GM19452 (cell line): ENCODE measurements around the gene TMEM119.

Experiments
- ATAC-seq: cut with Tn5 transposase; IDR thresholded peaks from one replicate; pipeline ENCODE4 v1.9.1; 2021; ENCODE audit not compliant: unreplicated experiment

TMEM119 gene

GRCh38 chr12:108618079-108618952 is 20.4 kb upstream of the TMEM119 start:
- ATAC-seq = peak; percentile 46

- peak; percentile 81 for ATAC-seq
Measured at GRCh38 chr12:108616941-108617858, 19.3 kb upstream of the TMEM119 start.

- no peak for ATAC-seq
Measured at GRCh38 chr12:108616359-108616758, 18.5 kb upstream of the TMEM119 start.

DNA sequence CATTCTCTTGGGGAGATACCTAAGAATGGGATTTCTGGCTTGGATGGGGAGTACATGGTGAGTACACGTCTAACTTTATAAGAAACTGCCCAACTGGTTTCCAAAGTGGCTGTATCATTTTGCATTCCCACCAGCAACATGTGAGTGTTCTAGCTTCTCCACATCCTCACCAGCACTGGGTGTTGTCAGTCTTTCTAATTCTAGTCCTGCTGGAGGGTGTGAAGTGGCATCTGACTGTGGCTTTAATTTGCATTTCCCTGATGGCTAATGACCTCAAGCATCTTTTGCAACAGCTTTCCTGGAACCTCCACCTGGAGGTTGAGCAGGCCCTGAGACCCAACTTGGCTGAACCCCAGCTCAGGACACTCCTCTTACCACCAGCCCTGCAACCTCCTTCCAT is 18.0 kb upstream of the TMEM119 start:
- ATAC-seq = no peak

DNA sequence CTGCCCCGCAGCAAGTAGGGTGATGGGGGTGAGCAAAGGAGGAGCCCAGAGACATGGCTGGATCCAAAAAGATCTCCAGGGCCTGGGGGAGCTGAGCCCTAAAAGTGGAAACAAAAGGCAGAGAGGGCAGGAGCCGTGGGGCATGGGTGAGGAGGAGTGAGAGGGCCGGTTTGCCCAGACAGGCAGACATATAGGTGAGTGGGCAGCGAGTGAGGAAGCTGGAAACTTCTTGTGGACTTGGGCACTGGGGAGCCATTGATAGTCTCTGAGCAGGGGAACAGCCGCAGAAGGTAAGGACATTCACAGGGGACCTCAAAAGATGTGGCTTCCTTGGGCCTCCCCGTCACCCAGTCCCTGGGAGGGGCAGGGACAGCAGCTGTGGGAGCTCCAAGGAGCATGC is 16.8 kb upstream of the TMEM119 start:
- ATAC-seq = no peak

- no peak for ATAC-seq
Measured at GRCh38 chr12:108614041-108614440, 16.2 kb upstream of the TMEM119 start.

GRCh38 chr12:108613548-108613947 is 15.7 kb upstream of the TMEM119 start:
- no peak for ATAC-seq

DNA sequence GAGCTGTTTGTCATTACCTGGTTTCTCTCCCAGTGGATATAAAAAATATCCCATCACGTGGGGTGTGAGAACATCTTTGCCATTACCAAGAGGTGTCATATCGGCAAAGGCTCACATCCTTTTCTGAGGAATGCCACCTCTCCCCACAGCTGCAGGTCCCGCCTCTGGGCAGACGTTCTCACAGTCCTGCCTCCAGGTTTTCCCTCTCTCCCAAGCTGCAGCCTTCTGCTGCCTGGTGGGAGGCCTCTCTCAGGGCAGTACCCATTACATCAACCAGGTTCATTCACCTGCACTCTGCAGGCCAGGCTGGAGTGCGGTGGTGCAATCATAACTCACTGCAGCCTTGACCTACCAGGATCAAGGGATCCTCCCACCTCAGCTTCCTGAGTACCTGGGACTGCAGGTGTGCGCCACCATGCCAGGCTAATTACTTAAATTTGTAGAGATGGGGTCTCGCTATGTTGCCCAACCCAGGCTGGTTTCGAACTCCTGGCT is 15.0 kb upstream of the TMEM119 start:
- ATAC-seq = no peak

- no peak for ATAC-seq
Measured at GRCh38 chr12:108611884-108612415, 14.1 kb upstream of the TMEM119 start.

- no peak for ATAC-seq
Measured at GRCh38 chr12:108610856-108611605, 13.1 kb upstream of the TMEM119 start.

DNA sequence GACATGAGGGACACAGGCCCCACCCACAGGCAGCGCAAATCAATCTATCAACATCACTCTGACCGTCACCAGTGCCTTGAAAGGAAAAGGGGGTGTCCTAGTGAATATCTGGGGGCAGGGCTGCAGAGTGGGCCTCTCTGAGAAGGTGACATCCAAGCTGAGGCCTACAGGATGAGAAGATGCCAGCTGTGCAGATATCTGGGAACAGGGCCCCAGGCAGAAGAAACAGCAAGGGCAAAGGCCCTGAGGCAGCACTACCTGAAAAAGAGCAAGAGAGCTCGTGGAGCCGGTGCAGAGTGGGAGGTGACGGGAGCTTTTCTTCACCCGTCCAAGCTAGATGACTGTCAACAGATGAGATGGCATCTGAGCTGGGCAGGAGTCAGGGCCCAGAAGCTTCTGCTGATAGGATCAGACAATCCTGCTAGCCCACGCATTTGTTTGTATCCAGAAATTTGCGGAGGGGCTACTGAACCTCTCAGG is 12.5 kb upstream of the TMEM119 start:
- no peak for ATAC-seq

DNA sequence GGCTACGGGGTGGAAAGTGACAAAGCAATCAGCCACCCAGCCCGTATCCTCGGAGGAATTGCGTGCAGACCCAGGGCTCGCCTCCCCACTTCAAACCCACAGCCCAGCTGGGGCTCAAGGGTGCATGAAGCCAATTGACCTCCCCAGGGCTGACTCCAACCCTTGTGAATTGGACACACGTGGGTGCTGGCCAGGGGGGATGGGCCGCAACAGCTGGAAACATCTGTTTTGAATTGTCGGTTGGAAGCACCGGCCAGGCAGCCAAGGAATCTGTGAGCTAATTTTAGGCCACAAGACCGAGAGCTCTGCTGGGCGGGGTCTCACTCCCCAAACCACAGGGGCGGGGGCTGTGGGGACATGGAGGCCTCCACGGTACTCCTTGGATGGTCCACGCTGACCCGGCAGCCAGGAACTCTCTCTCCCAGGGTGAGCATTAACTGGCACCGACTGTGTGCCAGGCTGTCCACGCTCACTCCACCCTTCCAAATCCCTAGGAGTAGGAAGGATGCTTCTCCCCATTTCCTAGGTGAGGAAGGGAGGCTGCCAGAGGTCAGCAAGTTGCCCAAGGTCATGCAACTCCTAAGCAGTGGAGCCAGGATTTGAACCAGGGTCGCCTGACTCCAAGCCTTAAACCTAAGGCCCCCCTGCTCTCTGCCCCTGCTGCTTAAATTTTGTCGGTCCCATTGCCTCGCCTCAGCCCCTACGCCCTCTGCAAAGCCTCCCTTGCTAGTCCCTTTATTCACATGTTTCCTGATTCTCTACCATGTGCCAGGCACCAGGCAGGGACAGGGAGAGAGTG is 11.9 kb upstream of the TMEM119 start:
- no peak for ATAC-seq

DNA sequence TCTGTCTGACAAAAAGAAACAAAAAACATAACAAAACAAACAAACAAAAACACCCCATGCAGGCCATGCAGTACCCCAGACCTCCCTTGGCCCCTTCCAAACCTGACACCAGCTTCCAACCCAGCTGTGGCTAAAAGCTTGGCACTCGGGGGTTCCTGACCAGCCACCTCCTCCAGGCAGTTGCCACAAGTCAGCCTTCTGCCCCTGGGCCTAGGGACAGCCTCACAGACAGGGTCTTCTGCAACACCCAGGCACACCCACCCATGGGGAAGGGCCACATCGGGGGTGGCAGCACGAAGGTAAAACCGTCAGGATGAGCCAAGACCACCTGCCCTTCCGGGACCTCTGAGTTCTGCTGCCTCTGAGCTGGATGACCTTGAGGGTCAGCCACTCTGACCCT is 10.7 kb upstream of the TMEM119 start:
- ATAC-seq = no peak

GRCh38 chr12:108607981-108608600 is 10.2 kb upstream of the TMEM119 start:
- no peak for ATAC-seq

- no peak for ATAC-seq
Measured at GRCh38 chr12:108606492-108606891, 8.6 kb upstream of the TMEM119 start.

DNA sequence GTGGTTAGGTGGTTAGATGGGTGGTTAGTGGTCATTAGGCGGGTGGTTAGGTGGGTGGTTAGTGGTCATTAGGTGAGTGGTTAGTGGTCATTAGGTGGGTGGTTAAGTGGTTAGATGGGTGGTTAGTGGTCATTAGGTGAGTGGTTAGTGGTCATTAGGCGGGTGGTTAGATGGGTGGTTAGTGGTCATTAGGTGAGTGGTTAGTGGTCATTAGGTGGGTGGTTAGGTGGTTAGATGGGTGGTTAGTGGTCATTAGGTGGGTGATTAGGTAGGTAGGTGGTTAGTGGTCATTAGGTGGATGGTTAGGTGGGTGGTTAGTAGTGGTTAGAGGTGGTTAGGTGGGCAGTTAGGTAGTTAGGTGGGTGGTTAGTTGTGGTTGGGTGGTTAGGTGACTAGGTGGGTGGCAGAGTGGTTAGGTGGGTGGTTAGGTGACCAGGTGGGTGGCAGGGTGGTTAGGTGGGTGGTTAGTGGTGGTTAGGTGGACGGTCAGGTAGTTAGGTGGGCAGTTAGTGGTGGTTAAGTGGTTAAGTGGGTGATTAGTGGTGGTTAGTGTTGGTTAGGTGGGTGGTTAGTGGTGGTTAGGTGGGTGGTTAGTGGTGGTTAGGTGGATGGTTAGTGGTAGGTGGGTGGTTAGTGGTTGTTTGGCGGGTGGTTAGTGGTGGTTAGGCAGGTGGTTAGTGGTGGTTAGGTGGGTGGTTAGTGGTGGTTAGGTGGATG is 8.0 kb upstream of the TMEM119 start:
- ATAC-seq = no peak

- no peak for ATAC-seq
Measured at GRCh38 chr12:108605000-108605689, 7.3 kb upstream of the TMEM119 start.
